ENCODE results near the gene MBP.
A peak's percentile ranks its signal among the peaks of the same experiment; 100 is the strongest.

MBP gene

GRCh38 chr18:77079088-77079487 is 53.5 kb downstream of the MBP start:
- Histone ChIP-seq H3K4me3 (ENCODE audit: control insufficient read depth in 1 of 7, extremely low read depth in 1 of 7, insufficient read depth in 4 of 7, low read depth in 2 of 7, low read length in 6 of 7) (no peak overlapping the region), H3K27ac (ENCODE audit: insufficient read depth in 1 of 2, low read depth in 1 of 2, low read length in 2 of 2, poor library complexity in 1 of 2, severe bottlenecking in 2 of 2) (peak overlapping the region in 1 of 2 experiments; percentile 26), H3K27me3 (replicated peaks in 2 of 5; ENCODE audit: control insufficient read depth in 4 of 5, insufficient read depth in 5 of 5, low read length in 4 of 5) (no peaks in the 10 kb centered on the region), H3K36me3 (ENCODE audit: control insufficient read depth in 4 of 4, insufficient read depth in 4 of 4, low read length in 3 of 4) (peaks cover 2 to 48% (median 11%) of the 10 kb centered on the region in 4 experiments), H3K4me1 (ENCODE audit: control extremely low read depth in 1 of 4, control insufficient read depth in 4 of 4, insufficient read depth in 4 of 4, low read length in 3 of 4) (peaks cover 2 to 33% (median 24%) of the 10 kb centered on the region in 4 experiments), H3K9me3 (ENCODE audit: control extremely low read depth in 1 of 5, control insufficient read depth in 4 of 5, insufficient read depth in 2 of 5, low read depth in 1 of 5, low read length in 4 of 5) (no peaks in the 10 kb centered on the region)
- ChIA-PET CTCF (interaction anchor here (1.1 to 1.7 kb wide), 6 partner anchors 10 to 41 kb away, joined by 3 to 4 read pairs (median 4); no protein-coding TSS in a partner anchor), POLR2A (no interaction called here)
- WGBS (ENCODE audit: insufficient coverage), result 97% methylated on average over 5 of the region's 6 CpGs
- DNase-seq, result no peak

- peaks cover 2 to 31% (median 23%) of the 10 kb centered on the region in 4 experiments for H3K4me1 ChIP-seq (ENCODE audit: control extremely low read depth in 1 of 4, control insufficient read depth in 4 of 4, insufficient read depth in 4 of 4, low read length in 3 of 4)
- no peak overlapping the region for H3K4me3 ChIP-seq (ENCODE audit: control insufficient read depth in 1 of 7, extremely low read depth in 1 of 7, insufficient read depth in 4 of 7, low read depth in 2 of 7, low read length in 6 of 7)
- DNase-seq, result no peak
- no peaks in the 10 kb centered on the region for H3K9me3 ChIP-seq (ENCODE audit: control extremely low read depth in 1 of 5, control insufficient read depth in 4 of 5, insufficient read depth in 2 of 5, low read depth in 1 of 5, low read length in 4 of 5)
- ChIA-PET POLR2A (no interaction called here), CTCF (interaction anchor here (0.7 to 1.5 kb wide), 8 partner anchors 9 to 47 kb away, joined by 3 to 4 read pairs (median 4); no protein-coding TSS in a partner anchor)
- peak overlapping the region in 1 of 2 experiments; percentile 26 for H3K27ac ChIP-seq (ENCODE audit: insufficient read depth in 1 of 2, low read depth in 1 of 2, low read length in 2 of 2, poor library complexity in 1 of 2, severe bottlenecking in 2 of 2)
- 100% methylated on average over 4 of the region's 5 CpGs for WGBS (ENCODE audit: insufficient coverage)
- H3K36me3 ChIP-seq (ENCODE audit: control insufficient read depth in 4 of 4, insufficient read depth in 4 of 4, low read length in 3 of 4), result peaks cover 3 to 47% (median 10%) of the 10 kb centered on the region in 4 experiments
- H3K27me3 ChIP-seq (replicated peaks in 2 of 5; ENCODE audit: control insufficient read depth in 4 of 5, insufficient read depth in 5 of 5, low read length in 4 of 5), result no peaks in the 10 kb centered on the region
These were observed 53.9 kb downstream of the MBP start for GRCh38 chr18:77078690-77079070.

- ChIA-PET CTCF (interaction anchor here (0.7 to 1.5 kb wide), 9 partner anchors 9 to 132 kb away, joined by 3 to 4 read pairs (median 4); no protein-coding TSS in a partner anchor), POLR2A (no interaction called here)
- no peak for DNase-seq
- 88% methylated on average over 16 of the region's 16 CpGs for WGBS (ENCODE audit: insufficient coverage)
- Histone ChIP-seq H3K4me3 (ENCODE audit: control insufficient read depth in 1 of 7, extremely low read depth in 1 of 7, insufficient read depth in 4 of 7, low read depth in 2 of 7, low read length in 6 of 7) (no peak overlapping the region), H3K27ac (ENCODE audit: insufficient read depth in 1 of 2, low read depth in 1 of 2, low read length in 2 of 2, poor library complexity in 1 of 2, severe bottlenecking in 2 of 2) (no peak overlapping the region), H3K36me3 (ENCODE audit: control insufficient read depth in 4 of 4, insufficient read depth in 4 of 4, low read length in 3 of 4) (peaks cover 4 to 44% (median 10%) of the 10 kb centered on the region in 4 experiments), H3K4me1 (ENCODE audit: control extremely low read depth in 1 of 4, control insufficient read depth in 4 of 4, insufficient read depth in 4 of 4, low read length in 3 of 4) (peaks cover 2 to 31% (median 23%) of the 10 kb centered on the region in 4 experiments), H3K27me3 (replicated peaks in 2 of 5; ENCODE audit: control insufficient read depth in 4 of 5, insufficient read depth in 5 of 5, low read length in 4 of 5) (no peaks in the 10 kb centered on the region), H3K9me3 (ENCODE audit: control extremely low read depth in 1 of 5, control insufficient read depth in 4 of 5, insufficient read depth in 2 of 5, low read depth in 1 of 5, low read length in 4 of 5) (no peaks in the 10 kb centered on the region)
These were observed 54.5 kb downstream of the MBP start for GRCh38 chr18:77077941-77078689.

GRCh38 chr18:77077401-77077800 is 55.2 kb downstream of the MBP start:
- Histone ChIP-seq H3K27me3 (replicated peaks in 2 of 5; ENCODE audit: control insufficient read depth in 4 of 5, insufficient read depth in 5 of 5, low read length in 4 of 5) (no peaks in the 10 kb centered on the region), H3K36me3 (ENCODE audit: control insufficient read depth in 4 of 4, insufficient read depth in 4 of 4, low read length in 3 of 4) (peaks cover 4 to 43% (median 9%) of the 10 kb centered on the region in 4 experiments), H3K9me3 (ENCODE audit: control extremely low read depth in 1 of 5, control insufficient read depth in 4 of 5, insufficient read depth in 2 of 5, low read depth in 1 of 5, low read length in 4 of 5) (no peaks in the 10 kb centered on the region), H3K4me1 (ENCODE audit: control extremely low read depth in 1 of 4, control insufficient read depth in 4 of 4, insufficient read depth in 4 of 4, low read length in 3 of 4) (peaks cover 2 to 25% (median 22%) of the 10 kb centered on the region in 4 experiments), H3K27ac (ENCODE audit: insufficient read depth in 1 of 2, low read depth in 1 of 2, low read length in 2 of 2, poor library complexity in 1 of 2, severe bottlenecking in 2 of 2) (no peak overlapping the region), H3K4me3 (ENCODE audit: control insufficient read depth in 1 of 7, extremely low read depth in 1 of 7, insufficient read depth in 4 of 7, low read depth in 2 of 7, low read length in 6 of 7) (no peak overlapping the region)
- 95% methylated on average over 6 of the region's 7 CpGs for WGBS (ENCODE audit: insufficient coverage)
- CTCF ChIA-PET, result interaction anchor here (0.9 to 1.2 kb wide), 4 partner anchors 10 to 133 kb away, joined by 3 to 4 read pairs (median 3); no protein-coding TSS in a partner anchor
- POLR2A ChIA-PET, result no interaction called here
- DNase-seq, result peak in 1 of 3 donors; percentile 49

- CTCF ChIA-PET, result interaction anchor here (0.6 to 2.5 kb wide), 5 partner anchors 9 to 131 kb away, joined by 3 to 8 read pairs (median 3); no protein-coding TSS in a partner anchor
- Histone ChIP-seq H3K27ac (ENCODE audit: insufficient read depth in 1 of 2, low read depth in 1 of 2, low read length in 2 of 2, poor library complexity in 1 of 2, severe bottlenecking in 2 of 2) (no peak overlapping the region), H3K36me3 (ENCODE audit: control insufficient read depth in 4 of 4, insufficient read depth in 4 of 4, low read length in 3 of 4) (peaks cover 3 to 45% (median 8%) of the 10 kb centered on the region in 4 experiments), H3K4me3 (ENCODE audit: control insufficient read depth in 1 of 7, extremely low read depth in 1 of 7, insufficient read depth in 4 of 7, low read depth in 2 of 7, low read length in 6 of 7) (no peak overlapping the region), H3K4me1 (ENCODE audit: control extremely low read depth in 1 of 4, control insufficient read depth in 4 of 4, insufficient read depth in 4 of 4, low read length in 3 of 4) (peaks cover 4 to 22% (median 17%) of the 10 kb centered on the region in 4 experiments), H3K27me3 (replicated peaks in 2 of 5; ENCODE audit: control insufficient read depth in 4 of 5, insufficient read depth in 5 of 5, low read length in 4 of 5) (no peaks in the 10 kb centered on the region), H3K9me3 (ENCODE audit: control extremely low read depth in 1 of 5, control insufficient read depth in 4 of 5, insufficient read depth in 2 of 5, low read depth in 1 of 5, low read length in 4 of 5) (no peaks in the 10 kb centered on the region)
- WGBS (ENCODE audit: insufficient coverage), result 89% methylated on average over 9 of the region's 9 CpGs
- POLR2A ChIA-PET, result no interaction called here
- DNase-seq, result no peak
These were observed 56.5 kb downstream of the MBP start for GRCh38 chr18:77076111-77076510.

- Histone ChIP-seq H3K36me3 (ENCODE audit: control insufficient read depth in 4 of 4, insufficient read depth in 4 of 4, low read length in 3 of 4) (peaks cover 3 to 57% (median 12%) of the 10 kb centered on the region in 4 experiments), H3K4me1 (ENCODE audit: control extremely low read depth in 1 of 4, control insufficient read depth in 4 of 4, insufficient read depth in 4 of 4, low read length in 3 of 4) (peaks cover 2 to 29% (median 15%) of the 10 kb centered on the region in 4 experiments), H3K27ac (ENCODE audit: insufficient read depth in 1 of 2, low read depth in 1 of 2, low read length in 2 of 2, poor library complexity in 1 of 2, severe bottlenecking in 2 of 2) (peak overlapping the region in 1 of 2 experiments; percentile 12), H3K27me3 (replicated peaks in 2 of 5; ENCODE audit: control insufficient read depth in 4 of 5, insufficient read depth in 5 of 5, low read length in 4 of 5) (no peaks in the 10 kb centered on the region), H3K4me3 (ENCODE audit: control insufficient read depth in 1 of 7, extremely low read depth in 1 of 7, insufficient read depth in 4 of 7, low read depth in 2 of 7, low read length in 6 of 7) (no peak overlapping the region), H3K9me3 (ENCODE audit: control extremely low read depth in 1 of 5, control insufficient read depth in 4 of 5, insufficient read depth in 2 of 5, low read depth in 1 of 5, low read length in 4 of 5) (no peaks in the 10 kb centered on the region)
- ChIA-PET POLR2A (no interaction called here), CTCF (interaction anchor here (1.0 to 10.2 kb wide), 7 partner anchors 8 to 138 kb away, joined by 3 to 90 read pairs (median 6); no protein-coding TSS in a partner anchor)
- WGBS (ENCODE audit: insufficient coverage), result 100% methylated on average over 4 of the region's 7 CpGs
- no peak for DNase-seq
These were observed 58.2 kb downstream of the MBP start for GRCh38 chr18:77074431-77074830.
